Kidney tubule cell (primary cell): Measurements from ENCODE around the gene SCG3.
A peak's percentile ranks its signal among the peaks of the same experiment; 100 is the strongest.
"Not testable (repeated sequence)": the region's sequence is repeated elsewhere in the genome, so short reads cannot be mapped to it uniquely, and the experiment has no call there.

ENCODE experiments used
- DNase-seq: peaks from one replicate; pipeline ENCODE4 v3.0.0-alpha.2; 2018; ENCODE audit warnings: low spot score

The SCG3 gene

DNA sequence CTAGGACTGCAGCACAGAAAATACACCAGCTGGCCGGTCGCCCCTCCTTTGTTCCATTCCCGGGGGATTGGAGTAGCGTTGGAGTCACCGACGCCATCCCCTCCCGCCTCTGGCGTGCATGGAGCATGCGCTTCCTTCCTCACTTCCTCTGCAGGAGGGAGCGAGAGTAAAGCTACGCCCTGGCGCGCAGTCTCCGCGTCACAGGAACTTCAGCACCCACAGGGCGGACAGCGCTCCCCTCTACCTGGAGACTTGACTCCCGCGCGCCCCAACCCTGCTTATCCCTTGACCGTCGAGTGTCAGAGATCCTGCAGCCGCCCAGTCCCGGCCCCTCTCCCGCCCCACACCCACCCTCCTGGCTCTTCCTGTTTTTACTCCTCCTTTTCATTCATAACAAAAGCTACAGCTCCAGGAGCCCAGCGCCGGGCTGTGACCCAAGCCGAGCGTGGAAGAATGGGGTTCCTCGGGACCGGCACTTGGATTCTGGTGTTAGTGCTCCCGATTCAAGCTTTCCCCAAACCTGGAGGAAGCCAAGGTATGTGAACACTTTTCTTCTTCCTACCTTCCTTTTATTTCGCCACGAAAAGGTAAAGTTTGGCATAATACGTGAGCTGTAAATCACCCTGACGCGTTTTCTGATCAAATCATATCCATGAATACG lies at the start of gene SCG3:
TSS of gene SCG3 (plus strand) at position 201 of the 661 bp plus-strand sequence. CDS start at position 454, 253 bp downstream.
- DNase-seq, result peak; percentile 75

DNA sequence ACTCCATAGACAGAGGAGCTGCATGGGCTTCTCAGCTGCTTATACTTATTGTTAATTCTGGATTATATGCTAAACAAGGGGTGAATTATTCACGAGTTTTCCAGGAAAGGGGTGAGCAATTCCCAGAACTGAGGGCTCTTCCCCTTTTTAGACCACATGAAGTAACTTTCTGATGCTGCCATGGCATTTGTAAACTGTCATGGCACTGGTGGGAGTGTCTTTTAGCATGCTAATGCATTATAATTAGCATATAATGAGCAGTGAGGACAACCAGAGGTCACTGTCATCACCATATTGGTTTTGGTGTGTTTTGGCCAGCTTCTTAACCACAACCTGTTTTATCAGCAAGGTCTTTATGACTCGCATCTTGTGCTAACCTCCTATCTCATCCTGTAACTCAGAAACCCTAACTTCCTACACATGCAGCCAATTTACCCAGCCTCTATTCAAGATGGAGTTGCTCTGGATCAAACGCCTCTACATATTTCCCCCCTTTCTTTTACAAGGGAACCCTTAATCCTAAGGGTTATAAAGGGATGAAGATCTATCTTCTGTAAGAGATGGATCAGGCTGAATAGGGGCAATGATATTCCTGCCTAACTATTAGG lies 46.6 kb upstream of the SCG3 start:
- no peak for DNase-seq

DNA sequence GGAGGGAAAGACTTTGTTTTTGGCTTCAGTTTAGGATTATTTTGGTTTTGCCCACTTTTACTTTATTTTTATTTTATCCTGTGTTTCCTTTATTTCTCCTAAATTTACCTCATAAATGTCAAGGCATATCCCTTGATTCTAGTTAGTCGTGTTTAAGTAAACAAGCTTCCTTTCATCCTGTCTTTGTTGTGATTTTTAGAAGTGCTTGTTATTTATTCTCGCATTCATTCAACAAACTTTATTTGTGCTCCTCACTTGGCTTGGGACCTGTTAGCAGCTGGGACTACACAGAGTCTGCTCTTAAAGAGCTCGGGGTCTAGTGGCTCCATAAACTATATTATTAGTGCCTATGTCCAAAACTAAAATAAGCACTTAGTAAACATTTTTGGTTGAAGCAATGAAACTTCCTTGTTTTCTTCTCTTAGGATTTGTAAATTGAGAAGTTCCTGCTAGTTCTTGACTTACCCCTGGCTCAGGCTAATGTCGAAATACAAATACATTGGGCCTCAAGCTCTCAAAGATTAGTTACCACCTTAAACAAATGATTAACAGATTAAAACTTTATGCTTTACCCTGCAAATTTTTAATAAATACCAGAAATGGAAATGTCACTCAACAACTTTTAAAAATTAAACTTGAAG lies 39.7 kb upstream of the SCG3 start:
- DNase-seq, result no peak

DNA sequence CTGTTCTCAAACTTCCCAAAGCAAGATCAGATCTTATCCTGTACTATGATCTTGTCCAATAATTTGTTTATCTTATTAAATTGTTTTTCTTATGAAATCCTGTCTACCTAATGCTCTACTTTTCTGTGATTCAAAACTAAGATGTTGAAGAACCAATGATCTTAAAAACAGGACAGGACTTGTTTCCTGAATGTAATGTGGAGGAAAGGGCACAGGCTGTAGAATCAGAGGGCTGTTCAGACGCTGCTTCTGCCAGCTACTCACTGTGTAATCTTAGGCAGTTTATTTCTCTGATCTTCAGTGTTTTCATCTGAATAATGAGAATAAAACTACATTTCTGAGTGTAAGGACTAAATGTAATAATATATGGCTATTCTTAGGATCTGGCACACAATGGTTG lies 38.6 kb upstream of the SCG3 start:
- no peak for DNase-seq

DNA sequence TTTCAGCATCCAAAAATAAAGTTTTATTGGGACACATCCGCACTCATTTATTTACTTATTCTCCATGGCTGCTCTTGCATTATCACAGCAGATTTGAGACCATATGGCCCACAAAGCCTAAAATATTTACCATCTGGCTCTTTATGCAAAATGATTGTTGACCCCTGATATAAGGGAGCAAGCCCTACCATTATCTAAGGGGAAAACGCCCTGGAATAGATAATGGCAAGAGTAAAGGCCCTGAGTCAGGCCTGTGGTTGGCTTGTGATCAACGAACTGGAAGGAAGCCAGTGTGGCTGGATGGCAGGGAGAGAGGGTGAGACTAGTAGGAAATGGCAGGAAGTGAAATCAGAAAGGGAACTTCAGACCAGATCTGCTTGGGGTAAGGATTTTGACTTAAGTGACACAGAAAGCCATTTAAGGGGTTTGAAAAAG lies 34.2 kb upstream of the SCG3 start:
- peak; percentile 83 for DNase-seq

DNA sequence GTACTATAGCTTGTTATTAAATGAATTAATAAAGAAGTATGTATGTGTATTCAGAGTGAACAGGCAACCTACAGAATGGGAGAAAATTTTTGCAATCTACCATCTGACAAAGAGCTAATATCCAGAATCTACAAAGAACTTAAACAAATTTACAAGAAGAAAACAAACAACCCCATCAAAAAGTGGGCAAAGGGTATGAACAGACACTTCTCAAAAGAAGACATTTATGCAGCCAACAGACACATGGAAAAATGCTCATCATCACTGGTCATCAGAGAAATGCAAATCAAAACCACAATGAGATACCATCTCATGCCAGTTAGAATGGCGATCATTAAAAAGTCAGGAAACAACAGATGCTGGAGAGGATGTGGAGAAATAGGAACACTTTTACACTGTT lies 33.2 kb upstream of the SCG3 start:
- DNase-seq, result not testable (repeated sequence)

DNA sequence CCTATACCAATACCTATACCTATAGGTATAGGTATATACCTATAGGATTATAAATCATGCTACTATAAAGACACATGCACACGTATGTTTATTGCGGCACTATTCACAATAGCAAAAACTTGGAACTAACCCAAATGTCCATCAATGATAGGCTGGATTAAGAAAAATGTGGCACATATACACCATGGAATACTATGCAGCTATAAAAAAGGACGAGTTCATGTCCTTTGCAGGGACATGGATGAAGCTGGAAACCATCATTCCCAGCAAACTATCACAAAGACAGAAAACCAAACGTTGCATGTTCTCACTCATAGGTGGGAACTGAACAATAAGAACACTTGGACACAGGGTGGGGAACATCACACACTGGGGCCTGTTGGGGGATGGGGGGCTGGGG lies 32.7 kb upstream of the SCG3 start:
- not testable (repeated sequence) for DNase-seq

DNA sequence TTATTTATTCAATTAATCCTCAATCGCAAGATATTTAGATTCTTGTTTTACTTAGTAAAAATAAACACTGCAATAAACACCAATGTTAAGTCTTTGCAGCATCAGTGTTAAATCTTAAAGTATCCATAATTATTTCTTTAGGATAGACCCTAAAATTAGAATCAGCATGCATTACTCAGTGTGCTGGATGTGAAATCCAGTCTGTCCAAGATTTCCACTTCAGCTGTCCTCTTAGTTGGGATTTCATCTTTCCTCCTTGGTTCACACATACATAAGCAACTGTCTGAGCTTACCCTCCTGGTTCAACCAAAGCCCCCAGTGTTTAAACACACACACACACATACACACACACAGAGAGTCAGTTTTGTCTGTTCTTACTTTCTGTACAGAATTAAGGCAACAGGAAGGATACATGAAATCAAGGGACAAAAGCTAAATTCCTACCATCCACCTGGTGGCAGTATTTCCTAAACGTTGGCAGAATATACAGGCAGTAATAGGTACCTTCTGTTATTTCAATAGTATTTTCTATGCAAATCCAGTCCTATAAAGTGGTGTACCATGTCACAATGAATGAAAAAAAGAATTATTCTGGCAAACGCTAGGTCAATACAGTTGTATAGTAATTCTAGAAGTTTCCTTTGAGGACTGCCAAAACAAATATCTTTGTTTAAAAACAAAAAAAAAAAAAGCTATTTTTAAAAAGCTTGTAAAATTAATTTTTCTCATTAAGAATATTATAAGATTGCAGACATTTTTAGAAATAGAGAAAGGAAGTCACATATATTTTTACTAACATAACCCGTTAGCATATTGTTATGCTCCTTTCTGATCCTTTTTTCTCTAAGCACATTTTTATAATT lies 31.4 kb upstream of the SCG3 start:
- peak; percentile 75 for DNase-seq

DNA sequence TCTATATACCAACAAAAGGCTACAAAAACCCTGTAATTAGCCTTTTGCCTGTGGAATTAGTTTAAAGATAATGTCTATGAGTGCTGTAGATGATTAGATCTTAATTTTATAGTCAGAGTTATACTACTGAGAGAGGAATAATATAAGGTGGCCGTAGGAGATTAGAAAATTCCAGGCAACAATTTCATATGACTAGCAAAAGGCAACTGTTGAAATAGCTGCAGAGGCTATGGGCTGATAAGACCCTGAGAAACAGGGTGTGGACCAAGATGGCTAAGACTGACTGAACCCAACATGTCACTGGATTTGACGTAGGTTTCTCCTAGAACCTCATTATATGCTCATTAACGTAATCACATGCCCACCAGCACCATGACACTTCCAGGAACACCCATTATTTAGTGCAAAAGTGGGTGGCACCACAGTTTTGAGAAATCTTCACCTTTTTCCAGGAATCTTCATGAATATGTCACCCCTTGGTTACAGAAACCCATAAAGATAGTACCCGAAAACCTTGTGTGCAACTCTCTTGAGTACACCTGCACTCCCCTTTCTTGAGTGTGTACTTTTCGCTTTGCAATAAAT lies 29.1 kb upstream of the SCG3 start:
- DNase-seq, result no peak

DNA sequence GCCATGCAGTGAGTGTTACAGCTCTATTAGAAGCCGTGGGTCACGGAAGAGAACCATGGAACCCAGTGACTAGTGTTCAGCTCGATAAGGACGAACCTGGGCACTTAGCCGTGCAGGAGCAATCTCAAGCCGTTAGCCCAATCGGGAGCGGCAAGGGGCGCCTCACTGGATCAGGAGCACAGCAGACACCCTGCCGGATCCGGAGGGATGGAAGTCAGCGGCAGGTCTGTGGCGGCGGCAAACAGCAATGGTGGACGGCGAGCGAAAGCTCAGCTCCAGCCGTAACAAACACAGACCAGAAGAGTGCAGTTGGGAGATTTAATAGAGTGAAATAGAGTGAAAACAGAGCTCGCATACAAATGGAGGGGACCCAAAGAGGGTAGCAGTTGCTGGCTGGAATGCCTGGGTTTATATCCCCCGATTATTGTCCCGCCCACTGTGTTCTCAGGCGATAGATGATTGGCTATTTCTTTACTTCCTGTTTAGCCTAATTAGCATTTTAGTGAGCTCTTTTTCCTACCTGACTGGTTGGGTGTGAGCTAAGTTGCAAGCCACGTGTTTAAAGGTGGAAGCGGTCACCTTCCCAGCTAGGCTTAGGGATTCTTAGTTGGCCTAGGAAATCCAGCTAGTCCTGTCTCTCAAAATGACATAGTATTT lies 25.8 kb upstream of the SCG3 start:
- DNase-seq, result not testable (repeated sequence)

DNA sequence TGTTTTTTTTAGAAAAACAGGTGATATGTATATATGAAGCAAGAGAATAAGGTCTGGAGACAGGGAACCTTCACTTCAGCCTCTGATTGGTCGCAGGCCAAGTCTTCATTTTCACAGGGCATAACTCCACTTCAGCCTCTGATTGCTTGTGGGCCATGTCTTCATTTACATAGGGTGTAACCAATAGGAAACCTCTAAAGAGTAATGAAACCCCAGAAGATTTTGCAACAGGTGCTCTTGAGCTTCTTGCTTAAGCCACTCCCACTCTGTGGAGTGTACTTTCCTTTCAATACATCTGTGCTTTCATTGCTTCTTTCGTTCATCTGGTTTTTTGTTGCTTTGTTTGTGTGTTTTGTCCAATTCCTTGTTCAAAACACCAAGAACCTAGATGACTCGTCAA lies 22.6 kb upstream of the SCG3 start:
- DNase-seq, result no peak

DNA sequence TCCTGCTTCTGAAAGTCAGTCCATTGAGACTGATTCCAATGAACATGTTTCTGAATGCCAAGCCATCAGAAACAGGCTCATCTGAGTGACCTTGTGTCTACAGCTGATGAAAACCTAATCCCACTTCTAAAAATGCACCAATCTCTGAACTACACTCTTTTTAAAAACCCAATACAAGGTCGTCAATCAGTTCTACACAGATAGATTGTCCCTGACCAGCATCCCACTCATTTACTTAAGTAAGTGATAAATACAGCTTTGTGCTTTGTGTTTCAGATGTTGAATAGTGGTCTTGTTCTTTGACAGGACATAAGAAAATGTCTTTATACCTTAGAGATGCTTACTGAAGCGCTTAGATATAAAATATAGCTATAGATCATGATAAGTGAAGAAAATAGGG lies 20.2 kb upstream of the SCG3 start:
- DNase-seq, result no peak

DNA sequence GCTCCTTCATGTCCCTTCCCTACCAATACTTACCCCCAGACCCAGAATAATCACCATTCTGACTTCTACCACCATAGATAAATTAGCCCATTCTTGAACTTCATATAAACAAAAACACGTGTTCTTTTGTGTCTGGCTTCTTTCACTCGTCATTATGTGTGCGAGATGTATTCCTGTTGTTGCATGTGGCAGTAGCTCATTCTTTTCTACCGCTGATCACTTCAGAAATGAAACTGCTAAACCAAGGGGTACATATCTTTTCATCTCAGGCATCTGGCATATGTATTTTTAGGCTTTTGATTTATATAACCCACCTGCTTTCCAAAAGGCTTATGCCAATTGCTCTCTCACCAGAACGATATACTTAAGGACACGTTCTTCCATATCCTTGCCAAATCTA lies 13.8 kb upstream of the SCG3 start:
- DNase-seq, result no peak

DNA sequence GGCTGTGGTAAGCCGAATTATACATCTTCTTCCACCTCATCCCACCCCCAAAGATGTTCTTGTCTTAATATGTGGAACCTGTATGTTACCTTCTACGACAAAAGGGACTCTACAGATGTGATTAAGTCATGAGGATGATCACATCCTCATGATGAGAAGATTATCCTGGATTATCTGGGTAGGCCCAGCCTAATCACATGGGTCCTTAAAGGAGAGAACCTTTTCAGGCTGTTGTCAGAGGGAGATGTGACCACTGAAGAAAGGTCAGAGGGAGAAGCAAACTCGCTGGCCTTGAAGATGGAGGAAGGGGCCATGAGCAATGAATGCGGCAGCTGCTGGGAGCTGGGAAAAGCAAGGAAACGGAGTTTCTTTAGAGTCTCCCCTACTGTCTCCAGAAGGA lies 12.9 kb upstream of the SCG3 start:
- DNase-seq, result no peak

DNA sequence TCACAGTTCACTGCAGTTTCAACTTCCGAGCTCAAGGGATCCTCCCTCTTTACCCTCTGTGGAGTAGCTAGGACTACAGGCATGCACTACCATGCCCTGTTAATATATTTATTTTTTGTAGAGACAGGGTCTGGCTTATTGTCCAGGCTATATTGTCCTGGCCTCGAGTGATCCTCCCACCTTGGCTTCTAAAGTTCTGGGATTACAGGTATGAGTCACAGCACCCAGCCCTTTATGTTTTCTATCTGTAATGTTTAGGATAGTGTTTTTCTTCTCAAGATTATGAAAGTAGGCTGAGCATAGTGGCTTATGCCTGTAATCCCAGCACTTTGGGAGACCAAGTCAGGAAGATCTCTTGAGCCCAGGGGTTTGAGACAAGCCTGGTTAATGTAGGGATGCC lies 11.9 kb upstream of the SCG3 start:
- no peak for DNase-seq

DNA sequence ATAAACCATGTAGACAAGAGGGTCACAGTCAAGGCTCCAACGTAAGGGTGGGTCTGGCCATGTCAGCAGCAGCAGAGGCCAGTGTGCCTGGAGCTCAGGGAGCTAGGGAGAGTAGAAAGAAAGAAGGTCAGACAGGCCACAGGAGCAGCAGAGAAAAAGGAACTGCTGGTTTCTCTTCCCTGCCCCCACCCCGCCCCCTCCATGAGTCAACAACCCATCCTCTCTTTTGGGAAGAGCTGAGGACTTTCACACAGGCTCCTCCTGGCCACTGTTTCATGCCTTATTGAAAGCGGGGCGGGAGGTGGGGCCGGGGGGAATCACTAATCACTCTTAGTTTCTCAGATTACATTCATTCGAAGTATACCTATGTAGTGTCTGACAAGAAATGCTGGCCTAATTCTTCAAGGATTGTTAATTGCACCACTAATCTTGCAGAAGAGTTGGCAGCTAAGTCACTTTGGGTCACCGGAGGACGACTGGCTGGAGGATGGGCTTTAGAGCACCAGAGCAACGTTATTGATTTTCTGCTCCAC lies 9.1 kb upstream of the SCG3 start:
- DNase-seq, result no peak

DNA sequence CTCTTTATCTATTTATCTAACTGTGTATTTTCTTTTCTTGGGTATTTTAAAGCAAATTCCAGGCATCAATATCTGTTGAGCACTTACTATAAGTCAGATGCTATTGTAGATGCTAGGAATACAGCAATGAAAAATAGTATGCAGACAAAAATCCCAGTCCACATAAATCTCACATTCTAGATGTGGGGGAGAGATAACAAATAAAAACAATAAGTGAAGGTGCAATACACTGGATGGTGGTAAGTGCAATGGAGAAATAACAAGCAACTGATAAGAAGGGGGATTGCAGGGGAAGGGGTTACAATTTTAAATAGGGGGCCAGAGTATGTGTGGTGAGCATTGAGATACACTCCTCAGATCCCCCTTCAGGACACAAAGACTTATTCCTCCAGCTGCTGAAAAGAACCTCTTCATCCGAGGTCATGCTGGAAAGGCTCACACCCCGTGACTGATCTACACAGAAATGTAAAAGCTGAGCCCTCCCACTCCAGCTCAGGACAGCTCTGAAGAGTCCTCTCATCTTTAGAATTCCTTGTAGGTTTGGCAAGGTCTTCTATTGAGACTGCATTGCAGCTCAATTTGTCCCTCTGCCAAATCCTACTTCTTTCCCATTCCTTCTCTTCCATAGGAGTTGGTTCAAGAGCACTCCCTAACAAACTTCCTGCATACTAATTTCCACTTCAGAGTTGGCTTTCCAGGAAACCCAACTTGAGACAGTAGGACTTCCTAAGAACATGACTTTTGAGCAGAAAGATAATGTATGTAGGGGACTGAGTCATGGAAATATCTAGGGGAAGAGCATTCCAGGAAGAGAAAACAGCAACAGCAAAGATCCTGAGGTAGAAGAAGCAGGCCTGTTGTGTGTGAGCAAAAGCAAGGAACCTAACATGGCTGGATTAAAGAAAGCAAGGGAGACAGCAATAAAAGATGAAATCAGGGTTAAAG lies 8.1 kb upstream of the SCG3 start:
- DNase-seq, result no peak

DNA sequence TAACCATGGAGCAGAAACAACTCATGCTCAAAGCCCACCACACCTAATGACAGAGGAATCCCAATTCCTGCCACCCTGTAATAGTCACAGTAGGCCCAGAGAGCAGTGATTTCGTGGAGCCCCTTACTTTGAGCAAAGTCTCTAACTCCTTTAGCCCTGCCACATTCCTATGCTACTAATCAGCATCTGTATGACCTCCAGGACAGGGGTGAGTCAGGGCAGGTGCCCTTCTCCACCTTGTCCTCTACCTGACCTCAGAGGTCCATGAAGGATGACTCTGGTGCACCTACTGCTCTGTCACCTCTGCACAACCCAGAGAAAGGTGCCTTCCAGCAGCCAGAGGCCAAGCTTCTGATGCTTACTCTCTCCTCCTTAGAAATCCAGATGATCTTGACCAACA lies 6.1 kb upstream of the SCG3 start:
- DNase-seq, result no peak

DNA sequence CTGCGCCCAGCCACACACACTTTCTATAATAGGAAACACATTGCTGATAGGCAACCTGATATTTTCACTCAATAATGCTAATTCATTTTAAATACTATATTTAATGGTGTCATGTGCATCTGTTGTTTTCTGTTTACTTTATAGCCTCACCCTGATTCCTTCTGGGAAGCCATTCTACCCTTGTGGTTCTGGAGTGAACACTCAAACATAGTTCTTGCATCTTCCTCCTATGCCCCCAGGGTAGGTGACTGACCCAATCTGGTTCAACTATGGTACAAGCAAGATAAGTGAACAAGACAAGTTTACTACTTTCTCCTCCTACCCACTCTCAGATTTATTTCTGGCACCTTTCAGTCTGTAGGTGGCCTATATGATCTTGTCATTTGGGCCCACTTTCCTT lies 4.3 kb upstream of the SCG3 start:
- no peak for DNase-seq

DNA sequence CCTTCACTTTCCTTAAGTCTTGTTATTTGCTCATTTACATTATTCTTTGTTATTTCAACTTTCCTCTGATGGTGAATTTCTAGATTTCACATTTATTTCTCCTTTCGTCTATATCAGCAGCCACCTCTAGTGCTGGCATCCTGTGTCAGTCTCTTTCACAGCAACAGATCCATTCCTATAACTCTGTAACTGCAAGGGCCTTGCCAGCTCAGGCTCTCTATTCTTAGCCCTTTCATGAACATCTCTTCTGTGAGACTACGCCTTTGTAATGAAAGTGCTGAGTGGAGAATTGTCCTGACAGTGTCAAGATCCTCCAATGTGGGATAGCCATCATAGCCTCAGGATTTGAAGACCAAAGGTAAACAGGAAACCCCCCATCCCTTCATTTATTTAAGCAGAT lies 3.9 kb upstream of the SCG3 start:
- DNase-seq, result no peak
